Vagina (tissue), 2 donors: ENCODE results near the gene MB.

Source experiments
- POLR2AphosphoS5 ChIP-seq, 2 donors: sonication (generic); formaldehyde crosslinking; IDR thresholded peaks; one replicate each; pipeline ENCODE4 v1.9.0; 2017; ENCODE audit warnings: antibody characterized with exemption in 2 of 2, mild to moderate bottlenecking in 2 of 2, low read depth in 1 of 2; ENCODE audit not compliant: insufficient read depth in 1 of 2
- TF ChIP-seq, protein P1 (sequence below), 3 experiments: fragments of 450-650 bp in 2 of 3; fragments of 200-600 bp in 1 of 3; sonication (generic) in 1 of 3; IDR thresholded peaks; one replicate each; pipeline ENCODE4 v1.5.1; 2017 to 2019; ENCODE audit warnings: antibody characterized with exemption in 3 of 3, mild to moderate bottlenecking in 2 of 3, moderate library complexity in 2 of 3

DNA sequence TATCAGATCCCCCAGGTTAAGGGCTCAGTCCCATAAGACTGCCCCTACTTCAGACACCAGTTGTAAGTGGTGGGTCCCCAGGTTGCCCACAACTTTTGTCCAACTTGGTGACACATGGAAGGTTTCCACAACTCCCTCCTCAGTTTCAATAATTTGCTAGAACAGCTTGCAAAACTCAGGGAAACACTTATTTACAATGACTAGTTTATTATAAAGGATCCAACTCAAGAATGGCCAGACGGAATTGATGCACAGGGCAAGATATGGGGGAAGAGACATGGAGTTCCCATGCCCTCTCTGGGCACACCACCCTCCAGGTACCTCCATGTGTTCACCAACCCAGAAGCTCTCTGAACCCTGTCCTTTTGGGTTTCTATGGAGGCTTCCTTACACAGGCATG lies 36.7 kb upstream of the MB start:
- TF ChIP-seq, protein P1, sequence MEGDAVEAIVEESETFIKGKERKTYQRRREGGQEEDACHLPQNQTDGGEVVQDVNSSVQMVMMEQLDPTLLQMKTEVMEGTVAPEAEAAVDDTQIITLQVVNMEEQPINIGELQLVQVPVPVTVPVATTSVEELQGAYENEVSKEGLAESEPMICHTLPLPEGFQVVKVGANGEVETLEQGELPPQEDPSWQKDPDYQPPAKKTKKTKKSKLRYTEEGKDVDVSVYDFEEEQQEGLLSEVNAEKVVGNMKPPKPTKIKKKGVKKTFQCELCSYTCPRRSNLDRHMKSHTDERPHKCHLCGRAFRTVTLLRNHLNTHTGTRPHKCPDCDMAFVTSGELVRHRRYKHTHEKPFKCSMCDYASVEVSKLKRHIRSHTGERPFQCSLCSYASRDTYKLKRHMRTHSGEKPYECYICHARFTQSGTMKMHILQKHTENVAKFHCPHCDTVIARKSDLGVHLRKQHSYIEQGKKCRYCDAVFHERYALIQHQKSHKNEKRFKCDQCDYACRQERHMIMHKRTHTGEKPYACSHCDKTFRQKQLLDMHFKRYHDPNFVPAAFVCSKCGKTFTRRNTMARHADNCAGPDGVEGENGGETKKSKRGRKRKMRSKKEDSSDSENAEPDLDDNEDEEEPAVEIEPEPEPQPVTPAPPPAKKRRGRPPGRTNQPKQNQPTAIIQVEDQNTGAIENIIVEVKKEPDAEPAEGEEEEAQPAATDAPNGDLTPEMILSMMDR (IDR thresholded peaks at IDR 0.05) = no peak
- TF ChIP-seq POLR2AphosphoS5 (IDR thresholded peaks at IDR 0.05; ENCODE audit: insufficient read depth in 1 of 2, low read depth in 1 of 2) = no peak
